Hematopoietic multipotent progenitor cell treated with erythropoietin and hydrocortisone succinate and interleukin-3 and kit ligand, for 15 days (in vitro differentiated cells): Measurements from ENCODE around the gene PFKL.

Source experiments
- DNase-seq: peaks from one replicate; pipeline ENCODE4 v3.0.0-alpha.2; 2015; ENCODE audit warnings: low spot score

Gene PFKL

DNA sequence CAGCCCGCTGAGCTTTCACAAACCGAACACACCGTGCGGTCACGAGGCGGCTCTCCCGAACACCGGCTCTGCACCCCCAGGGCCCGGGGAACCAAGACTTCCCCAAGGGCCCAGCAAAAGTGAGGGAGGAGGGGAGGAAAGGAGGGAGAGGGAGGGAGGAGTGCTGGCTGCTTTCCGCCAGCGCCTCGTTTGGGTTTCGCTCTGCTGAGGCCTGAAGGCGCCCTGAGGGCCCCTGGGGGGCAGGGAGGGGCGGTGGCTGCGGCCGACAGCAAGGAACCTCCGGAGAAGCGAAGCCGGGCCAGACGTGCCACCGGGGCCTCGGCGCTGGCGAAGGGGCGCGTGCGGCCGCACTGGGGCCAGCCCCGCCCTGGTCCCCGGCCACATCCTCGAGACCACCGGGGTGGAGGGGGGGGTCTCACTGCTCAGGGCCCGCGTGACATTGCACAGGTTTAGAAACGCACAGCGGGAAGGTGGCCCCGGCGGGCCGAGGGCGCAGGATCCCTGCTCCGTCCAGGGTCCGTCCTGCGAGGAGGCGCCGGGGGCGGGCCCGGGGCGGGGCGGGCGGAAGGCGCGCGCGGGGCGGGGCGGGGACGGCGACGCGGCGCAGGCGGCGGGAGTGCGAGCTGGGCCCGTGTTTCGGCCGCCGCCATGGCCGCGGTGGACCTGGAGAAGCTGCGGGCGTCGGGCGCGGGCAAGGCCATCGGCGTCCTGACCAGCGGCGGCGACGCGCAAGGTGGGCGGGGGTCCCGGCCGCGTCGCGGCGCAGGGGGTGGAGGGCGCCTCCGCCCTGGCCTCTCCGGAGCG lies at the start of gene PFKL:
TSS of gene PFKL (plus strand) at position 596 of the 804 bp plus-strand sequence. CDS start at position 649, 53 bp downstream.
- peak; percentile 52 for DNase-seq

DNA sequence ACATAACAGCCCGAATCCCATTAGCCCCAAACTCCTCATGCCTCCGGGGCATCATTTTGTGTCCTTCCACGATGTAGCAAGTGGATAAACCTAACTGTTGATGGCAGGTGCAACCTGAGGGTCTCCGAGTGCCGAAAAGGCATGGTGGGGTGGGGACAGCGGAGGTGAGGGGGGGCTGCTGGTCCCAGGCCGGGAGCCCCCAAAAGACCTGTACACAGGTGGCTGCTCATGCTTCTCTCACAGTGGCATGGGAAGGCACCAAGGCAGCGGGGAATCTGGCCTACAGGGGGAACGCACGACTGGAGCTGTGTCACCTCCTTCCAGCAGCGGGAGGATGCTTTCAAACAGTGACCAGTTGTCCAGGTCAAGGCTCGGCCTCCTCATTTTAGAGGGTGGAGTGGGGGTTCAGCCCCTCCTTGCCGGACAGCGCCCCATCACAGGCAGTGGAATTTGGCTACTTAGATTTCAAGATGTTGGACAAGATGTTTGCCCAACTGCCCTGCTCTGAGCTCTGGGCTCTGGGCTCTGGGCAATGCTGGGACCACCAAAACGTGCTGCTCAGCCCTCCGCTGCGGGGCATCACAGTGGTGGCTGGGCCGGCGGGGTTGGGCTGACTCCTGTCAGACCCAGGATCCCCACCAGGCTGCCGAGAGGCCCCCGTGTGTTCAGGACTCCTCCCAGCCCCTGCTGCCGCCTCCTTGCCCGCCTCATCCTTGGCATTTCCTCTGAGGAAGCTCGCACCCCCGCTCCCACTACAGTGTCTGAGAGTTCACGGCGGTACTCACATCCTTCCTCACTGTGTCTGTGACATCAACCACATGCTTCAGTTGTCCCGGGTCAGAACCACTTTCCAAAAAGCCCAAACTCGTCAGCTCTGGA lies 45.8 kb upstream of the PFKL start:
- no peak for DNase-seq

DNA sequence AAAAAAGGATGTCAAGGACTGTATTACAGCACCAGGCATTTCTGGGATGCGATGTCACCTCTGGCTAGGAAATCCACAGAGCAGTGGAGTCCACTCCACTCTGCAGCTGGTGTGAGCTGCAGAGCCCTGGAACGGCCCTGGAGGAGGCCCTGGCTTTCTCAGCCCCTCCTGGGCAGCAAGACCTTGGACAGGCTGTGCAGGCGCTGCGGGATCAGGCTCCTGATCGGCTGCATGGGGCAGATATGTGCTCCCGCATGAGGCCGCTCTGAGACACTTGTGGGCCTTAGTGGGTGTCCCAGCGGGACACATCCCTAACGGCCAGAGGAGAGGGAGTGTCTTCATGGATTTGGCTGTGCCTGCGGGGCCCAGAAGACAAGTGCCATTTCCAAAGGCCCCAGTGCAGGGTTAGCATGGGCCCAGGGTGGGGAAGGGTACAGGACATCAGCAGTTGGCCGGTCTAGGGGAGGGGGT lies 44.3 kb upstream of the PFKL start:
- DNase-seq = no peak

DNA sequence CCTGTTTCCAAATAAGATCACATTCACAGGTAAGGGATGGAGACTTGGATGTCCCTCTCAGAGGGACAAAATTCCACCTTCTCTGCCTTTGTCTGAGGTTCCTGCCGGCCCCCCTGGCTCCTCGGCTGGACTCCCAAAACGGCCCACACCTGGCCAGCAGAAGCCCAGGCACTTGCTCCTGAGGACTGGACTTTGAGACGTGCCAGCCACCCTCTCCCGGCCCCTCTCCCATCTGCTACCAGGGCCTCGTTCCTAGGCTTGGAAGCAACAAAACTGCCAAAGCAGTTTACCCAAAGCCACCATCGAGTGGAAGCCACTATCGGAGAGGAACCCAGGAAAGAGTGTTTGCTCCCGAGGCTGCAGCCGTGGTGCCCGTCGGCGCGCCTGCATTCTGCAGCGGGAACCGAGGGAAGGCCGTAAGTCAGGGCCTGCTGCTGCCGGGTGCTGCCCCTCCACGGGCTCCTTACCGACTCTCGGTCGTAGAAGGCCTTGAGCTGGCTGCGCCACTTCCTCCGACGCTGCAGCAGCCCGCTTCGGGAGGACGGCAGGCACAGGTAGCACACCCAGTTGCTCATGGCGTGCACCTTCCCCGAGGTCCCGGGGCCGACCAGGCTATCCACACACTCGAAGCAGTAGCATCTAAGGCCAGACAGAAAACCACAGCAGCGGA lies 41.7 kb upstream of the PFKL start:
- DNase-seq = no peak

DNA sequence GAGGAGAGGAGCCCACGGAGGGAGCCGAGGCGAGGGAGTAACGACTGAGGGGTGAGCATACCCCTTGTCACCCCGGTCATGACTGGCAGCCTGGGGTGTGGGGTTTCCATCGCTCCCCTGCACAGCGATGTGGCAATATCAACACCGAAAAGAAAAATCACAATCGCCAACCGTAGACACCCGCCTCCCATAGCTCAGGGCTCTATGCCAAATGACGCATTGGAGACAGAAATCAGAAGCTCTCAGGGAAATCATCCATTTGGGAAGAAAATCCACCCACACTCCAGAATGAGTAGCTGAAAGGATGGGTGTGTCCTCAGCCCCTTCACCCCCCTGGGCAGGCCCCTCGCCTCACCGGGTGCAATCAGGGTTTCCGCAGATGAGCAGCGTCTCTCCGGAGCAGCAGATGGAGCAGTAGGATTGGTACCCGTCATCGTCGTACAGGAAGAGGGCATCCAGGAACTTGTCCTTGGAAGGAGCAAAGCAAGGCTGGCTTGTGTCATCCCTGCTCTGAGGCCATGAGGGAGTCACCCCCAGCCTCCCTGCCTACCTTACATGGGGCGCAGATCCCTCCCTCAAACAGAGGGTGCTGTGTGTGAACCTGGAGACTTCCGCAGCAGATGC lies 40.7 kb upstream of the PFKL start:
- no peak for DNase-seq

DNA sequence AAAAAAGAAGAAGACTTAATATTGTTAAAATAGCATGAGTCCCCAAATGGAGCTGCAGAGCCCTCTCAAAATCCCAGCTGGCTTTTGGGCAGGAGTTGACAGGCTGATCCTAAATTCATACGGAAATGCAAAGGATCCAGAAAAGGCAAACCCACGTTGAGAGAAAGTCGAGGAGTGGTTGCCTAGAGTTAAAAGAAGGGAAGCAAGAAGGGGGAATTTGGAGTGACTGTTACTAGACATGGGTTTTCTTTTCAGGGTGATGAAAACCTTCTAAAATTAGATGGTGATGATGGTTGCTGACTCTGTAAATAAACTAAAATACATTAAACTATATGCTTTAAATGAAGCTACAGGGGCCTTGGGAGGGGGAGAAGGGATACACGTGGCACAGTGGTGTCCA lies 39.8 kb upstream of the PFKL start:
- no peak for DNase-seq

DNA sequence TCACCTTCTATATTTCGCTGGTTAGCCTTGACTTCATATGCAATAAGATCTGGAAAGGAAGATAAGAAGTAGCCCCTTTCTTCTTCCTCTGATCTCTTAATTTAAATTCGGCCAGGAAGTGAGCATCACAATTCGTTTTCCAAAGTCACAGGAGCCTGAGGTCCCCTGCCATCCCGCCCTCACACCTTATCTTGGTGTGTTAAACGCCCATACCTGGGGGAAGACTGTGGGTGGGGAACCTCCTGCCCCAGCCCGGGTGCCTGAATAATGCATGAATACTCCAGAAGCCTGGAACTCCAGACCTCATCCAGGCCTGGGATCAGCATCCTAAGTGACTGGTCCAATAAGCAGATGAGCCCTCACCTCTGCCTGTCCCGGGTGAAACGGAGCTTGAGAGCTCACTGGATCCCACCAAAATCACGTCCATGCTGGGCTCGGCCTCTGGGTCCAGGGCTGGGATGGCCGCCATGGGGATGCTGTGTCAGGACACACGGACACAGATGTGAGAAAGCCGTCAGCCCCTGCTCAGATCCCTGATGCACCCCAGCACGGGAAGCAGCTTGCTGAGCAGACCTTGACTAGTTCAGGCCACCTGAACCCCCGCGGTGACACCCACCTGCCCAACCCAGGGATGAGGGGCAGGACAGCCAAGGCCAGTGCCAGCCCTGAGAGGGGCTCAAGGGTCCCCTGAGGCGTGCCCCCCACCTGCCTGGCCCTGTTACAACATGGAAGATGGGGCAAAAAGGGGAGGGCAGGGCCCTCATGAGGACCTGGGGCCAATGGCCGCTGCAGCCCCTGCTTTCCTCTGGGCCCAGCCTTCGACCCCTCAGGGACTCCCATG lies 38.8 kb upstream of the PFKL start:
- DNase-seq = no peak

DNA sequence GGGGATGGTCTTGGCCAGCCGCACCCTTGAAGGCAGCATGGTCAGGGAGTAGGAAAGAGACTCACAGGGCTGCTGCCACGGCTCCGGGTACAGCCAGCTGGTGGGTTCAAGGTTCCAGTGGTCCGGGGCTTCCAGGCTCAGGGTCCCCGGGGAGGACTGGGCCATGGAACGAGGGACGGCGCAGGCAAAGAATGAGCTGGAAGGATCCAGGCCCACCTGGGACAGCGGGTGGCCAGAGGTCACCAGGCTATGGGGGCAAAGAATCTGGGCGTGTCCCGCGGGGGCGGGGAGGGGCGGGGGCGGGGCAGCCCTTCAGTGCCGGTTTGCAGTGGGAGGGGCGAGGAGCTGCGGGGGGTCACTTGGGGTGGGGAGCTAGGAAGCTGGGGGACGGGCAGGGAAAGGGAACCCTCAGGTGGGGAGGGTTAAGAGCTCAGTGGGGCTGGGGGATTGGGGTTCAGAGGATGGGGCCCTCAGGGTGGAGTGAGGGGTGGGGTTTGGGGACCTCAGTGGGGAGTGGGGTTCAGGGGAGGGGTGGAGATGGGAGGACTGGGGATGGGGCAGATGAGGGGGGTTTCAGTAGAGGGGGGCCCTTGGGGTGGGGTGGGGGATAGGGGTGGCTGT lies 38.1 kb upstream of the PFKL start, which contains the start of gene DNMT3L:
TSS of gene DNMT3L (minus strand) at position 223 of the 621 bp plus-strand sequence. CDS start 638 bp downstream, outside the sequence.
- DNase-seq = no peak

DNA sequence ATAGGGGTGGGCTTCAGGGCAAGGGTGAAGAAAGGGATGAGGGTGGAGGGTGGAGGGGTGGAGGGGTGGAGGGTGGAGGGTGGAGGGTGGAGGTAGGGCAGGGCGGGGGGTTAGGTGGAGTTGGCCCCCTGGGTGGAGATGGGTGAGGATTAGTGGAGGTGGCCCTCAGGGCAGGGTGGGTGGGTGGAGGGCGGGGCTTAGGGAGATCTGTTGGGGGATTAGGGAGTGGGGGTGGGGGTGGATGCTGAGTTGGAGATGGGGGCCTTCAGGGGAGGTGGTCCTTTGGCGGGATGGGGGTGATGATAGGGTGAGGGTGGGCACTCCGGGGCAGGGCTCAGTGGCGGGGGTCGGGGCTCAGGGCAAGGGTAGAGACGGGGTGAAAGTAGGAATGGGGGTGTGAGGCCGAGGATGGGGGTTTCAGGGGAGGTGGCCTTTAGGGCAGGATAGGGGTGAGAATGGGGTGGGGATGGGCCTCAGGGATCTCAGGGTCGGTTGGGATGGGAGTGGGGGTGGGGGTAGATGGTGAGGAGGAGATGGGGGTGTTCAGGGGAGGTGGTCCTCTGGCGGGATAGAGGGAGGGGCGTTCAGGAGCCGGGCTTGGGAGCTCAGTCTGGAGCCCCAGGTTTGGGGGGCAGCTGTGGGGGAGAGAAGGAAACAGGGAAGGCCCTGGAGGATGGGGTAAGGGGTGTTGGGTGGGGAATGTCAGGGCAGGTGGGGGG lies 37.4 kb upstream of the PFKL start:
- DNase-seq = no peak

DNA sequence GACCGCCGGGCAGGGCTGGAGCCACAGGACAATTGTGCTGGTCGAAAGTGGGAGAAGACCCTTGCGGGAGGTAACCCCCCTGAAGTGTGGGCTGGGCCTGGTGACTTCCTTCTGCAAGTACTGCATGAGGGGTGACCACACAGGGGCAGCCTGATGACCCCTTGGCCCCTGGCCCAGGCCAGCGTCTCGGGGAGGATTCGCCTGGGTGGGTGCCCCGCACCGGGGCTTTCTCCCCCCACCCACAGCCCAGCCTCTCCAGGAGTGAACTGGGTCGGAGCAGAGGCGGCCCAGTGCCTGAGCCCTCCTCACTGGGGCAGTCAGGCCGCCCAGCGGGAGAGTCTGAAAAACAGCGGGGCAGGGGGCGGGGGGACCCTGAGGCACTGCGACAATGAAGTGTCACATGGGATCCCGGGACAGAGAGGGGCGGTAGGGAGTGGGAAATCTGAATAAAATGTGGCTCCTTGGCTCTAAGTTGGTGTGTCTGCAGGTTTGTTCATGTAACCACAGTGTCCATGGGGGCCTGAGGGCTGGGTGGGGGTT lies 36.6 kb upstream of the PFKL start:
- DNase-seq = no peak

DNA sequence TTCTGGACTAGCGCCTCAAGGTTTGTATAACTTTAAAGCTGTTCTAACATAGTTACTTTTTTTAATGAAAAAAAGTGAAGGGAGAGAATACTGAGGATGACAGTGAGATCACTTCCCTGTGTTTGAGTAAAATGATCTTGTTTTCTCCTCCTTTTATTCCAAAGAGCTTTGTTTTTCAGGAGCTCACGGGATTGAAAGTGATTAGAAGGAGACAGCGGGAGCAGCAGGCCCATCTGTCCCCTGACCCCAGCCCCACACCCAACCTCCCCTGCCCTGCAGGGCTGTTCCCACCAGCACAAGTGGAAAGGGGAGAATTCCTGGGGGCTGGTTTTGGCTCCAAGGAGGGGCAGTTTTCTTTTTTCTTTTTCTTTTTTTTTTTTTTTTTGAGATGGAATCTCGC lies 36.1 kb upstream of the PFKL start:
- no peak for DNase-seq

DNA sequence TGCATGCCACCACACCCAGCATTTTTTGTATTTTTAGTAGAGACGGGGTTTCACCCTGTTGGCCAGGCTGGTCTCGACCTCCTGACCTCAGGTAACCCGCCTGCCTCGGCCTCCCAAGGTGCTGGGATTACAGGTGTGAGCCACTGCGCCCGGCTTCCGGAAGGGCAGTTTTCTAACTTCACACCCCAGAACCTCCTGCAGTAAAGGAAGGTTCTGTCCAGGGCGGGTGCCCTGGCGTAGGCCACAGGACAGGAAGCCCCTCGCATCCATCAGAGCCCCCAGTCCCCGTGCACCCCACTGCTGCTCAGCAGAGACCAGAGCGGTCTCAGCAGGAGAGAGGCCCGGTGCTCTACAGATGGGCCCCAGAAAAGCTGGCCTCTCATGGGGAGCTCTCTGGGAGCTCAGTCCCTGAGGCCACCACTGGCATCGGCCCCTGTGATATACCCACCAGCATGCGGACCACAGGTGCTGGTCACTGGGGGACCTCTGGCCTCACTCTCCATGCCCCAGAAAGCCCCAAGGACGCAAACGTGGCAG lies 34.1 kb upstream of the PFKL start:
- DNase-seq = no peak

DNA sequence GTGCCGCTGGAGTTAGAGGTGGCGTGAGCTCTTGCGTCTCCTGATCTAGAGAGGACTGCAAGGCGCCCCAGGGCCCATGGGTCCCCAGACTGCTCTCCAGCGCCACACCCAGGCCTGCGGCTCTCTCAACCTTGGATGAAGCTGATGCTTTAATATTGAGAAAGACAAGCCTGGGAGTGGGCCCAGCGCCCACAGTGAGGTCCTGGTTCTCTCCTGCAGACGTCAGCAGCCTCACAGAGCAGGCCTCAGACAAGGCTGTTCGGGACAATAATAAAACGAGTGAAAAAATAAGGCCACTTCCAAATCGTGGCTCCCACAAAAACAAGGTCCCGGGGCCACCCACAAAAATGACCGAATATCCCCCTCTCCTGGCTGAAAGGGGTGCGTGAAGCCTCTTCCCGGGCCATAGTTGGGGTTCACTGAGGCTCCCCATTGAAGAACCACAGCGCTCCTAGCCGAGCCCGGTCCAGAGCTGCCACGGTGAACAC lies 32.2 kb upstream of the PFKL start:
- DNase-seq = no peak

DNA sequence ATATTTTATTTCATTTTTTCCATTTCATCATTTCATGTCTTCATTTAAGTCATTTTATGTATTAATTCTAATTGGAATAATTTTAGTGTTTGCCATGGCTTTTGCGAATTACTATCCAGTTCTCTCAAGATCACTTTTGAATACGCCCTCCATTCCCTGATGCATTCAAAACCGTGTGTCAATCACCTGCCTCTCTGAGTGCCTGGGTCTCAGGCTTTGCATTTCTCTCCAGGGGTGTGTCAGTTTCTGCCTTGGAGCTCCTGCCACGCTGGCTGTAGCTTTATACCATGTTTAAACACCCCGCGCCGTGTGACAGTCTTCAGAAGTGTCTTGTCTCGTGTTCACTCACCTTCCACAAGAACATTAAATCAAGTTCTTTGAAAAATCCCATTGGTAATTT lies 30.8 kb upstream of the PFKL start:
- no peak for DNase-seq

DNA sequence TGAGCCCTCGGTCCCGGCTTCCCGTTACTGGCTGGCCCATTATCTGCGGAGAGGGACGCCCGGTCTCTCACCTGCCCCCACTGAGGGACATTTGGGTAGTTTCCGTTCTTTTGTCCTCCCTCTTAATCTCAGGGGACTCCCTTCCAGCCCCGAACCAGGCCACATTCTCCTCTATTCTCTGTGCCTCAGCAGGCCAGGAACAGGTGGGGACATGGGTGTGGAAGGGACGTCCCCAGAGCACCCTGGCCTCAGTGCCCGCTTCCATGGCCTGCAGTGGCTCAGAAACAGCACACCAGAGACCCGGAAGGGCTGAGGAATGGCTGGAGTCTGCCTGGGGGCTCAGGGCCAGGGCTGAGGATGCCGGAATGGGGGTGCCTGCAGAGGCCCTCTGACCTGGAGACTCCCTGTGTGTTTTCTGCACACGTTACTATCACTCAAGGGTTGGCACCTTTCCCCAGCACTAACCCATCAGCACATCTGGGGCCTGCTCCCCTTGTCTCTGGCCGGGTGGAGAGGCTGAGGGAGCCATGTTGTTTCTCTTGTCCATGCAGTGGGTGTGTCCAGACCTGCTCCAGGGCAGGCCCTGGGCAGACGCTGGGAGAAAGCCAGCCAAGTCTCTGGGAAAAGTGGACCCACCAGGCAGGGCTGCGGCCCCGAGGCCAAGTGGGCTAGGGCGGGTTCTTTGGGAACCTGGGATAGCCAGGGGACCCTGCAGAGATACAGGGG lies 28.1 kb upstream of the PFKL start:
- no peak for DNase-seq

DNA sequence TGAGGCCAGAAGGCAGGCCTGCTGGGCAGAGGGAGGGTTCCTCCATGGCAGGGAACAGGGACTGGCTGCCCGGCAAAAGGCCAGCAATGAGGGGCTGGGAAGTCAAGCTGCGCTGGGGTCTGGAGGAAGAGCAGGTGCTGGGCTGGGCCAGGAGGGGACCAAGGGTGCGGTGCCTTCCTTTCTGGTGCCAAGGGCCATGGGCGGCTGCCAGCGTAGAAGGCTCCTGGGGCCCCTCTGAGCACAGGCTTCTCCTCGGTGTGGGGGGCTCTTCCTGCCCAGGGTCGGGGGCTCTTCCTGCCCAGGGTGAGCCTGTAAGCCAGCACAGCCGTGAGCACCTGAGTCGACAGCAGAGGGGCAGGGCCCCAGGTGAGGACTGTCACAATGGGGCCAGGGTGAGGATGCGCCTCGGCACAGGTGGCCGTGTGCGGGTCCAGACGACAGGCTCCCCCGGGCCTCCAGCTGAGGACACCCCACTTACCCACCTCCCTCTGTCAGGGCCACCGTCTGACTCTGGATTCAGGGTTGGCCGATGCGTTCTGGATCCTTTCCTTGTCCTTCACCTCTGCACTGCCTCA lies 27.5 kb upstream of the PFKL start:
- no peak for DNase-seq

DNA sequence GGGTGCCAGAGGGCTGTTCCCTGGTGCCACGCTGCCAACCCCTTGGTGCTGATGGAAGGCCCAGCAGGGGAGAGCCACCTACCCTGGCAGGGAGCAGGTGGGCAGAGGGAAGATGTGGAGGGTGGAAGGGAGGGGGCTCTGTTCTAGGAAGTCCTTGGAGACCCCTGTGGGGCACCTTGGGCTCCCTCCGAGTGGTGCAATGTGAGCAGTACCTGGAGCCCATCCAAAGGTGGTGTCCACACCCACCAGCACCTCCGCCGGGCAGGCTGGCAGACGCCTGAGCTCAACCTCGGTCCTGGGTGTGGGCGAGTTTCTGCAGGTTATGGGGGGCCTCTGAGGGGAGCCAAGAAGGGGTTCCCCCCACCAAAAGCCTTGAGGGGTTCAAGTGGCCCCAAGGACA lies 26.8 kb upstream of the PFKL start:
- DNase-seq = no peak

DNA sequence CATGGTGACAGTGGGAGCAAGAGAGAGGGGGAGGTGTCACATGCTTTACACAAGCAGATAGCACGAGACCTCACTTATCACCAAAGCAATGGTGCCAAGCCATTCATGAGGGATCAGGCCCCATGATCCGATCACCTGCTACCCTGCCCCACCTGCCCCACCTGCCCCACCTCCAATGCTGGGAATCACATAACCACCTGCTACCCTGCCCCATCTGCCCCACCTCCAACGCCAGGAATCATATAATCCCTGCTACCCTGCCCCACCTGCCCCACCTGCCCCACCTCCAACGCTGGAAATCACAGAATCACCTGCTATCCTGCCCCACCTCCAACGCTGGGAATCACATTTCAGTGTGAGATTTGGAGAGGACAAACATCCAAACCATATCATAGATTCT lies 24.8 kb upstream of the PFKL start:
- no peak for DNase-seq
